NCI-H2227 (cell line): ENCODE data around the gene ZFR2.
"Not testable (repeated sequence)": the region's sequence is repeated elsewhere in the genome, so short reads cannot be mapped to it uniquely, and the experiment has no call there.

Source experiments
- DNase-seq: peaks from one replicate; lab custom pipeline; 2025; ENCODE audit not compliant: unreplicated experiment; lab: John Stamatoyannopoulos, UW

The ZFR2 gene

DNA sequence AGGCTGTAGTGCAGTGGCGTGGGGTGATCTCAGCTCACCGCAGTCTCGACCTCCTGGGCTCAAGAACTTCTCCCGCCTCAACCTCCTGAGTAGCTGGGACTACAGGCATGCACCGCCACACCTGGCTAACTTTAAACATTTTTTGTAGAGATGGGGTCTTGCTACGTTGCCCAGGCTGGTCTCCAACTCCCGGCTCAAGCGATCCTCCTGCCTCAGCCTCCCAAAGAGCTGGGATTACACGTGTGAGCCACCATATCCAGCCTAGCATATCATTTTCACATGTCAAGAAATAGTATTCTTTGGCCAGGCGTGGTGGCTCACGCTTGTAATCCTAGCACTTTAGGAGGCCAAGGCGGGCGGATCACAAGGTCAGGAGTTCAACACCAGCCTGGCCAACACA is 110.5 kb downstream of the ZFR2 start:
- not testable (repeated sequence) for DNase-seq

DNA sequence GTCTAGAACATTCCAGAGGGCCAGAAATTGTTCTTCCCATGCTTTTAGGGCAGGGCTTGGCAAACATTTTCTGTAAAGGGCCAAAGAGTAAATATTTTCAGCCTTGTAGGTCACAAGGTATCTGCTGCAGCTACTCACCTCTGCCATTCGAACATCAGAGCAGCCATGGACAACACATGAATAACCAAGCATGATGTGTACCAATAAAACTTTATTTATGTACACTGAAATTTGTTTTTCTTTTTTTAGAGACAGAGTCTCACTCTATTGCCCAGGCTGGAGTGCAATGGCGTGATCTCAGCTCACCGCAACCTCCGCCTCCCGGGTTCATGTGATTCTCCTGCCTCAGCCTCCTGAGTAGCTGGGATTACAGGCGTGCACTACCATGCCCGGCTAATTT is 111.1 kb downstream of the ZFR2 start:
- not testable (repeated sequence) for DNase-seq
